HEK293 (cell line): ENCODE data around the gene MEAF6.
A peak's percentile ranks its signal among the peaks of the same experiment; 100 is the strongest.

Source experiments
- CTCF ChIA-PET: fragments of 350-600 bp; formaldehyde crosslinking; extraction: SDS; loops from one replicate; lab custom pipeline; 2021; ENCODE audit warnings: antibody characterized with exemption; lab: Yijun Ruan, JAX
- POLR2A ChIA-PET: fragments of 300-600 bp; formaldehyde crosslinking; extraction: SDS; loops from one replicate; lab custom pipeline; 2020; ENCODE audit warnings: antibody characterized with exemption, inconsistent platforms; lab: Yijun Ruan, JAX
- H3K27ac ChIP-seq: fragments of 200-500 bp; sonication (Bioruptor generic); 2 replicates; pipeline ENCODE4 v1.5.1; 2014; ENCODE audit warnings: low read depth, low read length, control low read depth, inconsistent platforms; ENCODE audit errors: extremely low read depth
- H3K36me3 ChIP-seq, 2 experiments: fragments of 200-500 bp in 1 of 2; sonication (Bioruptor generic) in 1 of 2; 1 replicate in 1 of 2; 2 replicates in 1 of 2; pipeline ENCODE4 v1.5.1; 2014 to 2017; ENCODE audit warnings: inconsistent platforms in 2 of 2, low read length in 2 of 2; ENCODE audit not compliant: control insufficient read depth in 2 of 2, insufficient read depth in 1 of 2
- H3K4me1 ChIP-seq: fragments of 200-500 bp; sonication (Bioruptor generic); 2 replicates; pipeline ENCODE4 v1.5.1; 2014; ENCODE audit warnings: mild to moderate bottlenecking, low read length, inconsistent platforms; ENCODE audit not compliant: control insufficient read depth, insufficient read depth
- H3K4me3 ChIP-seq: 2 replicates; pipeline ENCODE4 v1.5.1; 2011; ENCODE audit warnings: low read depth, mild to moderate bottlenecking, control low read depth, low read length, moderate library complexity
- H3K9me3 ChIP-seq: fragments of 200-500 bp; sonication (Bioruptor generic); 2 replicates; pipeline ENCODE4 v1.5.1; 2014; ENCODE audit warnings: low read depth, low read length, inconsistent platforms; ENCODE audit not compliant: control insufficient read depth, insufficient read depth
- FEZF1 ChIP-seq: fragments of 450-650 bp; formaldehyde crosslinking; IDR thresholded peaks from 2 replicates; pipeline ENCODE4 v1.5.1; 2016; ENCODE audit warnings: missing biosample characterization, missing genetic modification characterization
- KLF16 ChIP-seq: fragments of 450-650 bp; formaldehyde crosslinking; IDR thresholded peaks from 2 replicates; pipeline ENCODE4 v1.5.1; 2017; ENCODE audit warnings: missing biosample characterization, missing genetic modification characterization
- SCRT1 ChIP-seq: fragments of 450-650 bp; formaldehyde crosslinking; IDR thresholded peaks from 2 replicates; pipeline ENCODE4 v1.5.1; 2016; ENCODE audit warnings: missing biosample characterization, missing genetic modification characterization, borderline replicate concordance
- SP3 ChIP-seq: fragments of 450-650 bp; formaldehyde crosslinking; IDR thresholded peaks from 2 replicates; pipeline ENCODE4 v1.5.1; 2016; ENCODE audit warnings: missing biosample characterization, missing genetic modification characterization
- SP7 ChIP-seq: fragments of 450-650 bp; formaldehyde crosslinking; IDR thresholded peaks from 2 replicates; pipeline ENCODE4 v1.5.1; 2016; ENCODE audit warnings: missing biosample characterization, missing genetic modification characterization
- TRIM28 ChIP-seq: IDR thresholded peaks from 2 replicates; pipeline ENCODE4 v1.6.1; 2011; ENCODE audit warnings: low read length, control low read depth, borderline replicate concordance
- YY1 ChIP-seq: fragments of 450-650 bp; formaldehyde crosslinking; IDR thresholded peaks from 2 replicates; pipeline ENCODE4 v1.5.1; 2018; ENCODE audit warnings: missing biosample characterization, missing genetic modification characterization
- ZEB2 ChIP-seq: fragments of 450-650 bp; formaldehyde crosslinking; IDR thresholded peaks from 2 replicates; pipeline ENCODE4 v1.5.1; 2016; ENCODE audit warnings: missing biosample characterization, missing genetic modification characterization
- ZFP37 ChIP-seq: fragments of 450-650 bp; formaldehyde crosslinking; IDR thresholded peaks from 2 replicates; pipeline ENCODE4 v1.5.1; 2016; ENCODE audit warnings: missing biosample characterization, missing genetic modification characterization
- ZIC2 ChIP-seq: fragments of 450-650 bp; formaldehyde crosslinking; IDR thresholded peaks from 2 replicates; pipeline ENCODE4 v1.5.1; 2016; ENCODE audit warnings: missing biosample characterization, missing genetic modification characterization
- ZNF2 ChIP-seq: fragments of 450-650 bp; formaldehyde crosslinking; IDR thresholded peaks from 2 replicates; pipeline ENCODE4 v1.5.1; 2016; ENCODE audit warnings: missing biosample characterization, missing genetic modification characterization
- ZNF202 ChIP-seq: fragments of 450-650 bp; formaldehyde crosslinking; IDR thresholded peaks from 2 replicates; pipeline ENCODE4 v1.5.1; 2016; ENCODE audit warnings: missing biosample characterization, missing genetic modification characterization, borderline replicate concordance
- ZNF311 ChIP-seq: fragments of 450-650 bp; formaldehyde crosslinking; IDR thresholded peaks from 2 replicates; pipeline ENCODE4 v1.5.1; 2017; ENCODE audit warnings: missing biosample characterization, missing genetic modification characterization, borderline replicate concordance
- ZNF341 ChIP-seq: fragments of 450-650 bp; formaldehyde crosslinking; IDR thresholded peaks from 2 replicates; pipeline ENCODE4; 2016; ENCODE audit warnings: low read depth, missing biosample characterization, missing genetic modification characterization
- ZNF837 ChIP-seq: fragments of 450-650 bp; formaldehyde crosslinking; IDR thresholded peaks from 2 replicates; pipeline ENCODE4 v1.5.1; 2016; ENCODE audit warnings: missing biosample characterization, missing genetic modification characterization
- TF ChIP-seq, protein P1 (sequence below): fragments of 450-650 bp; formaldehyde crosslinking; IDR thresholded peaks from 2 replicates; pipeline ENCODE4 v1.5.1; 2016; ENCODE audit warnings: missing biosample characterization, missing genetic modification characterization, low read depth
- TF ChIP-seq, protein P2 (sequence below): fragments of 450-650 bp; formaldehyde crosslinking; IDR thresholded peaks from 2 replicates; pipeline ENCODE4 v1.5.1; 2016; ENCODE audit warnings: missing biosample characterization, missing genetic modification characterization
- TF ChIP-seq, protein P3 (sequence below): fragments of 450-650 bp; formaldehyde crosslinking; IDR thresholded peaks from 2 replicates; pipeline ENCODE4 v1.5.1; 2017; ENCODE audit warnings: missing biosample characterization, missing genetic modification characterization
- TF ChIP-seq, protein P4 (sequence below): fragments of 450-650 bp; formaldehyde crosslinking; IDR thresholded peaks from 2 replicates; pipeline ENCODE4 v1.5.1; 2016; ENCODE audit warnings: missing biosample characterization, missing genetic modification characterization
- TF ChIP-seq, protein P5 (sequence below): fragments of 450-650 bp; formaldehyde crosslinking; IDR thresholded peaks from 2 replicates; pipeline ENCODE4 v1.5.1; 2016; ENCODE audit warnings: missing biosample characterization, missing genetic modification characterization
- TF ChIP-seq, protein P6 (sequence below): fragments of 450-650 bp; formaldehyde crosslinking; IDR thresholded peaks from 2 replicates; pipeline ENCODE4 v1.5.1; 2016; ENCODE audit warnings: missing biosample characterization, missing genetic modification characterization

MEAF6 gene

DNA sequence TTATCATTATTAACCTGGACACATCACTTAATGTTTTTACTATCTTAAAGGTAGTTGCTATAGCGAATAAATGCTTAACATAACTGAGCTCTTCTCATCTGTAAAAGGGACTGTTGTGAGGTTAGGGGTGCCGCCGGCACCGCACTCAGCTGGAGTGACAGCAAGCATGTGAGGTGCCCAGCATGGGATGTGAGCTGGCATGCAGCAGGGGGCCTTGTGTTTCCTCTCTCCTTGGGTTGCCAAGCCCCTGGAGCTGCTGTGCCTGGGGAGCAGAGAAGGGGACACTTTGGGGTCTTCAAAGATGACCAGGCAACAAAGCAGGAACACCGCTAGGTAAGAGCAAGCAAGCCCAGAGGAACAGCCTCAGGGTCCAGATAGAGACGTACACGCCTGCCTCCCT, 42.3 kb downstream of the MEAF6 start:
- Histone ChIP-seq H3K9me3 (no peaks in the 10 kb centered on the region), H3K36me3 (peaks cover 0 to 19% of the 10 kb centered on the region in 2 experiments; a peak in 1 of 3 replicates), H3K27ac (no peak overlapping the region; the same call in 1 of the 2 replicates), H3K4me1 (peaks cover 18% of the 10 kb centered on the region), H3K4me3 (no peak overlapping the region)
- TF ChIP-seq, protein P1, sequence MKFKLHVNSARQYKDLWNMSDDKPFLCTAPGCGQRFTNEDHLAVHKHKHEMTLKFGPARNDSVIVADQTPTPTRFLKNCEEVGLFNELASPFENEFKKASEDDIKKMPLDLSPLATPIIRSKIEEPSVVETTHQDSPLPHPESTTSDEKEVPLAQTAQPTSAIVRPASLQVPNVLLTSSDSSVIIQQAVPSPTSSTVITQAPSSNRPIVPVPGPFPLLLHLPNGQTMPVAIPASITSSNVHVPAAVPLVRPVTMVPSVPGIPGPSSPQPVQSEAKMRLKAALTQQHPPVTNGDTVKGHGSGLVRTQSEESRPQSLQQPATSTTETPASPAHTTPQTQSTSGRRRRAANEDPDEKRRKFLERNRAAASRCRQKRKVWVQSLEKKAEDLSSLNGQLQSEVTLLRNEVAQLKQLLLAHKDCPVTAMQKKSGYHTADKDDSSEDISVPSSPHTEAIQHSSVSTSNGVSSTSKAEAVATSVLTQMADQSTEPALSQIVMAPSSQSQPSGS (tag by site-specific recombination): no peak
- TF ChIP-seq ZNF341 (0 out of 2 replicates have a peak, but pooled peaks have one; percentile 30), ZIC2 (peak; percentile 74), ZEB2 (tag by site-specific recombination) (no peak)
- POLR2A ChIA-PET: interaction anchor here (1.2 to 1.4 kb wide), 4 partner anchors 14 to 336 kb away, joined by 3 to 5 read pairs (median 4); partner anchors contain the start of genes C1orf122 and YRDC
- CTCF ChIA-PET: interaction anchor here (0.7 to 10.7 kb wide), 5 partner anchors 9 to 26 kb away, joined by 3 to 127 read pairs (median 3); no protein-coding TSS in a partner anchor

DNA sequence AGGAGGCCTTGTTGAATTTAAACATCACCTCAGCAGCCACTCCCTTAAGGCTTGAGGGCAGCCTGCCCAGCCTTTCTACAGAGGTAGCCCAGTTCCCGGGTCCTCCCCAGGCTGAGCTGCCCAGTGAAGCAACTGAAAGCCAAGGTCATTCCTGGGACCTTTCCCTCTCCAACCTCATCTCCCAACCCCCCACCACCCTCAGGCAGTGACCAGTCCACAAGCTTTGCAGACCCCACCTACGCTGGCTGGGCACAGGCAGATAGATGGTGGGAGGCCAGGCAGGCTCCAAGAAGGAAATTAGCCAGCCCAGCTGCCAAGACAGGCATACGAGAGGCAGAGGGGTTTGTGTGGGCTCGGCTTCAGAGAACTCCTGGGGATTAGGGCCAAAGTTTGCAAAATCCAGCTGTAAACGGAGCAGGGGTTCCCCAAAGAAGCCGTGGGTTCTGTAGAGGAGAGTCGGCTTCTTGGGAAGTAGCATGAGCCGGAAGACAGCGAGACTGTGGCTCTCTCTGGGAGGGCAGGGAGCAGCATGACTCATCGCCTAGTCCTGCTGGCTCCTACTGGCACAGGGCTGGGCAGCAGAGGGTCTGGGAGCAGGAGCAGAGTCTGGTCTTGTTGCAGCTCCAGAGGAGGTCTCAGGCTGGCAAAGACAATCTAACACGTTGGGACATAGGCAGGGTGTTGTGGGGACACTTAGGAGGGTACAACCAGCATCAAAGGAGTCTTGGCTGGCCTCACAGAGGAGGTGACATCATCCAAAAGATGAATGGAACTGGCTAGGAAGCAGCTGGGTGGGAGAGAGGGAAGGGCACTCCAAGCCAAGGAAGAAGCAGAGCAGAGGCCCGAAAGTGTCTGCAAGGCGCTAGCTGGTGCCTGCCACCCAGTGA, 43.0 kb downstream of the MEAF6 start:
- CTCF ChIA-PET: interaction anchor here (0.5 to 10.7 kb wide), 9 partner anchors 8 to 903 kb away, joined by 3 to 127 read pairs (median 3); no protein-coding TSS in a partner anchor
- H3K27ac ChIP-seq: peak overlapping the region; percentile 20; the same call in 1 of the 2 replicates
- peak; percentile 80; the same call in 1 of the 2 replicates for TF ChIP-seq ZNF2 (tag by site-specific recombination)
- TF ChIP-seq, protein P2, sequence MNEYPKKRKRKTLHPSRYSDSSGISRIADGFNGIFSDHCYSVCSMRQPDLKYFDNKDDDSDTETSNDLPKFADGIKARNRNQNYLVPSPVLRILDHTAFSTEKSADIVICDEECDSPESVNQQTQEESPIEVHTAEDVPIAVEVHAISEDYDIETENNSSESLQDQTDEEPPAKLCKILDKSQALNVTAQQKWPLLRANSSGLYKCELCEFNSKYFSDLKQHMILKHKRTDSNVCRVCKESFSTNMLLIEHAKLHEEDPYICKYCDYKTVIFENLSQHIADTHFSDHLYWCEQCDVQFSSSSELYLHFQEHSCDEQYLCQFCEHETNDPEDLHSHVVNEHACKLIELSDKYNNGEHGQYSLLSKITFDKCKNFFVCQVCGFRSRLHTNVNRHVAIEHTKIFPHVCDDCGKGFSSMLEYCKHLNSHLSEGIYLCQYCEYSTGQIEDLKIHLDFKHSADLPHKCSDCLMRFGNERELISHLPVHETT (tag by site-specific recombination): 0 out of 2 replicates have a peak, but pooled peaks have one; percentile 32
- TF ChIP-seq, protein P3, sequence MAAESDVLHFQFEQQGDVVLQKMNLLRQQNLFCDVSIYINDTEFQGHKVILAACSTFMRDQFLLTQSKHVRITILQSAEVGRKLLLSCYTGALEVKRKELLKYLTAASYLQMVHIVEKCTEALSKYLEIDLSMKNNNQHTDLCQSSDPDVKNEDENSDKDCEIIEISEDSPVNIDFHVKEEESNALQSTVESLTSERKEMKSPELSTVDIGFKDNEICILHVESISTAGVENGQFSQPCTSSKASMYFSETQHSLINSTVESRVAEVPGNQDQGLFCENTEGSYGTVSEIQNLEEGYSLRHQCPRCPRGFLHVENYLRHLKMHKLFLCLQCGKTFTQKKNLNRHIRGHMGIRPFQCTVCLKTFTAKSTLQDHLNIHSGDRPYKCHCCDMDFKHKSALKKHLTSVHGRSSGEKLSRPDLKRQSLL (tag by site-specific recombination): peak; percentile 21; the same call in 1 of the 2 replicates
- TF ChIP-seq, protein P4, sequence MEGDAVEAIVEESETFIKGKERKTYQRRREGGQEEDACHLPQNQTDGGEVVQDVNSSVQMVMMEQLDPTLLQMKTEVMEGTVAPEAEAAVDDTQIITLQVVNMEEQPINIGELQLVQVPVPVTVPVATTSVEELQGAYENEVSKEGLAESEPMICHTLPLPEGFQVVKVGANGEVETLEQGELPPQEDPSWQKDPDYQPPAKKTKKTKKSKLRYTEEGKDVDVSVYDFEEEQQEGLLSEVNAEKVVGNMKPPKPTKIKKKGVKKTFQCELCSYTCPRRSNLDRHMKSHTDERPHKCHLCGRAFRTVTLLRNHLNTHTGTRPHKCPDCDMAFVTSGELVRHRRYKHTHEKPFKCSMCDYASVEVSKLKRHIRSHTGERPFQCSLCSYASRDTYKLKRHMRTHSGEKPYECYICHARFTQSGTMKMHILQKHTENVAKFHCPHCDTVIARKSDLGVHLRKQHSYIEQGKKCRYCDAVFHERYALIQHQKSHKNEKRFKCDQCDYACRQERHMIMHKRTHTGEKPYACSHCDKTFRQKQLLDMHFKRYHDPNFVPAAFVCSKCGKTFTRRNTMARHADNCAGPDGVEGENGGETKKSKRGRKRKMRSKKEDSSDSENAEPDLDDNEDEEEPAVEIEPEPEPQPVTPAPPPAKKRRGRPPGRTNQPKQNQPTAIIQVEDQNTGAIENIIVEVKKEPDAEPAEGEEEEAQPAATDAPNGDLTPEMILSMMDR (tag by site-specific recombination): no peak
- no peak for TF ChIP-seq SP3 (tag by site-specific recombination)
- TF ChIP-seq ZNF837: no peak
- TF ChIP-seq, protein P5, sequence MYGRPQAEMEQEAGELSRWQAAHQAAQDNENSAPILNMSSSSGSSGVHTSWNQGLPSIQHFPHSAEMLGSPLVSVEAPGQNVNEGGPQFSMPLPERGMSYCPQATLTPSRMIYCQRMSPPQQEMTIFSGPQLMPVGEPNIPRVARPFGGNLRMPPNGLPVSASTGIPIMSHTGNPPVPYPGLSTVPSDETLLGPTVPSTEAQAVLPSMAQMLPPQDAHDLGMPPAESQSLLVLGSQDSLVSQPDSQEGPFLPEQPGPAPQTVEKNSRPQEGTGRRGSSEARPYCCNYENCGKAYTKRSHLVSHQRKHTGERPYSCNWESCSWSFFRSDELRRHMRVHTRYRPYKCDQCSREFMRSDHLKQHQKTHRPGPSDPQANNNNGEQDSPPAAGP (tag by site-specific recombination): peak; percentile 90
- TF ChIP-seq, protein P6, sequence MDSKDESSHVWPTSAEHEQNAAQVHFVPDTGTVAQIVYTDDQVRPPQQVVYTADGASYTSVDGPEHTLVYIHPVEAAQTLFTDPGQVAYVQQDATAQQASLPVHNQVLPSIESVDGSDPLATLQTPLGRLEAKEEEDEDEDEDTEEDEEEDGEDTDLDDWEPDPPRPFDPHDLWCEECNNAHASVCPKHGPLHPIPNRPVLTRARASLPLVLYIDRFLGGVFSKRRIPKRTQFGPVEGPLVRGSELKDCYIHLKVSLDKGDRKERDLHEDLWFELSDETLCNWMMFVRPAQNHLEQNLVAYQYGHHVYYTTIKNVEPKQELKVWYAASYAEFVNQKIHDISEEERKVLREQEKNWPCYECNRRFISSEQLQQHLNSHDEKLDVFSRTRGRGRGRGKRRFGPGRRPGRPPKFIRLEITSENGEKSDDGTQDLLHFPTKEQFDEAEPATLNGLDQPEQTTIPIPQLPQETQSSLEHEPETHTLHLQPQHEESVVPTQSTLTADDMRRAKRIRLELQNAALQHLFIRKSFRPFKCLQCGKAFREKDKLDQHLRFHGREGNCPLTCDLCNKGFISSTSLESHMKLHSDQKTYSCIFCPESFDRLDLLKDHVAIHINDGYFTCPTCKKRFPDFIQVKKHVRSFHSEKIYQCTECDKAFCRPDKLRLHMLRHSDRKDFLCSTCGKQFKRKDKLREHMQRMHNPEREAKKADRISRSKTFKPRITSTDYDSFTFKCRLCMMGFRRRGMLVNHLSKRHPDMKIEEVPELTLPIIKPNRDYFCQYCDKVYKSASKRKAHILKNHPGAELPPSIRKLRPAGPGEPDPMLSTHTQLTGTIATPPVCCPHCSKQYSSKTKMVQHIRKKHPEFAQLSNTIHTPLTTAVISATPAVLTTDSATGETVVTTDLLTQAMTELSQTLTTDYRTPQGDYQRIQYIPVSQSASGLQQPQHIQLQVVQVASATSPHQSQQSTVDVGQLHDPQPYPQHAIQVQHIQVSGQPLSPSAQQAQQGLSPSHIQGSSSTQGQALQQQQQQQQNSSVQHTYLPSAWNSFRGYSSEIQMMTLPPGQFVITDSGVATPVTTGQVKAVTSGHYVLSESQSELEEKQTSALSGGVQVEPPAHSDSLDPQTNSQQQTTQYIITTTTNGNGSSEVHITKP (tag by site-specific recombination): peak; percentile 77
- TF ChIP-seq SCRT1 (tag by site-specific recombination): no peak
- TF ChIP-seq SP7 (tag by site-specific recombination): peak; percentile 72
- 0 out of 2 replicates have a peak, but pooled peaks have one; percentile 9 for TF ChIP-seq ZFP37 (tag by site-specific recombination)
- peak; percentile 82 for TF ChIP-seq TRIM28
- no peak for TF ChIP-seq KLF16 (tag by site-specific recombination)
- TF ChIP-seq FEZF1 (tag by site-specific recombination): no peak
- no peak for TF ChIP-seq ZNF311
- TF ChIP-seq YY1 (tag by site-specific recombination): no peak
- TF ChIP-seq ZNF202 (tag by site-specific recombination): no peak

More for the DNA sequence above, 43.0 kb downstream of the MEAF6 start:
- Histone ChIP-seq H3K9me3 (no peaks in the 10 kb centered on the region), H3K36me3 (peaks cover 0 to 12% of the 10 kb centered on the region in 2 experiments; a peak in 1 of 3 replicates), H3K4me3 (no peak overlapping the region; the same call in 1 of the 2 replicates), H3K4me1 (peaks cover 14% of the 10 kb centered on the region)
- POLR2A ChIA-PET: interaction anchor here (1.2 to 1.5 kb wide), 5 partner anchors 13 to 337 kb away, joined by 3 to 5 read pairs (median 4); partner anchors contain the start of genes C1orf122, MEAF6 and YRDC
